Measurements from ENCODE around the gene PLEKHH2. TPM values are rescaled to one million over a fixed set of nuclear protein-coding genes. Genes with fewer than 3 reads are reported as not detected.

PLEKHH2 gene
- total RNA-seq, 1 donor from 2014 or later: 19.6 TPM

- Mint-ChIP-seq H3K27ac (ENCODE audit: unreplicated experiment) (no peak overlapping the region), H3K36me3 (ENCODE audit: unreplicated experiment) (peaks cover 20% of the 10 kb centered on the region), H3K9me3 (ENCODE audit: unreplicated experiment) (no peaks in the 10 kb centered on the region), H3K4me1 (ENCODE audit: unreplicated experiment) (peaks cover 19% of the 10 kb centered on the region), H3K27me3 (ENCODE audit: unreplicated experiment) (no peaks in the 10 kb centered on the region), H3K4me3 (ENCODE audit: unreplicated experiment) (no peak overlapping the region)
- TF ChIP-seq, protein P1, sequence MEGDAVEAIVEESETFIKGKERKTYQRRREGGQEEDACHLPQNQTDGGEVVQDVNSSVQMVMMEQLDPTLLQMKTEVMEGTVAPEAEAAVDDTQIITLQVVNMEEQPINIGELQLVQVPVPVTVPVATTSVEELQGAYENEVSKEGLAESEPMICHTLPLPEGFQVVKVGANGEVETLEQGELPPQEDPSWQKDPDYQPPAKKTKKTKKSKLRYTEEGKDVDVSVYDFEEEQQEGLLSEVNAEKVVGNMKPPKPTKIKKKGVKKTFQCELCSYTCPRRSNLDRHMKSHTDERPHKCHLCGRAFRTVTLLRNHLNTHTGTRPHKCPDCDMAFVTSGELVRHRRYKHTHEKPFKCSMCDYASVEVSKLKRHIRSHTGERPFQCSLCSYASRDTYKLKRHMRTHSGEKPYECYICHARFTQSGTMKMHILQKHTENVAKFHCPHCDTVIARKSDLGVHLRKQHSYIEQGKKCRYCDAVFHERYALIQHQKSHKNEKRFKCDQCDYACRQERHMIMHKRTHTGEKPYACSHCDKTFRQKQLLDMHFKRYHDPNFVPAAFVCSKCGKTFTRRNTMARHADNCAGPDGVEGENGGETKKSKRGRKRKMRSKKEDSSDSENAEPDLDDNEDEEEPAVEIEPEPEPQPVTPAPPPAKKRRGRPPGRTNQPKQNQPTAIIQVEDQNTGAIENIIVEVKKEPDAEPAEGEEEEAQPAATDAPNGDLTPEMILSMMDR (IDR thresholded peaks at IDR 0.05): no peak
- no peak for DNase-seq (ENCODE audit: extremely low spot score, unreplicated experiment)
These were observed 73.8 kb downstream of the PLEKHH2 start for GRCh38 chr2:43710866-43711265.

DNA sequence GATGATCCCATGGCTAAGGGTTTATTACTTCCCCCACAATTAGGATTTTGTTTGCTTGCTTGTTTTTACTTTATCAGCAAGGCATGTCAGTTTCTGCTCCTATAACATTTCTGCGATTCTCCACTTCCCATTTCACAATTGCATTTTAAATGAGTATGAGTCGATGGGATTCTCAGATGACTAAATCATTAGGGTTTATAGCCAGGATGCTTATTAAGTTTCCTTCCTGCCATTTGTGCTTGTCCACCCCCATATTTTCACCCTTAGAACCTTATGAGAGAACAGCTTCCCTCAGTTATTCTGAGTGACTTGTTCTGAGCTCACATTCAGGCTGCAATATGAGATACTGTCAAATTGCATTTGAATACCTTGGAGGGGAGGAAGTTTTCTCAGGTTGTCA lies 77.1 kb downstream of the PLEKHH2 start:
- Mint-ChIP-seq H3K4me1 (ENCODE audit: unreplicated experiment) (peaks cover 2% of the 10 kb centered on the region), H3K27ac (ENCODE audit: unreplicated experiment) (no peak overlapping the region), H3K9me3 (ENCODE audit: unreplicated experiment) (no peaks in the 10 kb centered on the region), H3K36me3 (ENCODE audit: unreplicated experiment) (peaks cover 23% of the 10 kb centered on the region), H3K4me3 (ENCODE audit: unreplicated experiment) (no peak overlapping the region), H3K27me3 (ENCODE audit: unreplicated experiment) (no peaks in the 10 kb centered on the region)
- no peak for DNase-seq (ENCODE audit: extremely low spot score, unreplicated experiment)
- TF ChIP-seq, protein P1 (IDR thresholded peaks at IDR 0.05): no peak

GRCh38 chr2:43715300-43716098 lies 78.4 kb downstream of the PLEKHH2 start:
- Mint-ChIP-seq H3K27ac (ENCODE audit: unreplicated experiment) (no peak overlapping the region), H3K27me3 (ENCODE audit: unreplicated experiment) (no peaks in the 10 kb centered on the region), H3K36me3 (ENCODE audit: unreplicated experiment) (peaks cover 22% of the 10 kb centered on the region), H3K4me3 (ENCODE audit: unreplicated experiment) (no peak overlapping the region), H3K9me3 (ENCODE audit: unreplicated experiment) (no peaks in the 10 kb centered on the region), H3K4me1 (ENCODE audit: unreplicated experiment) (peaks cover 2% of the 10 kb centered on the region)
- TF ChIP-seq, protein P1 (IDR thresholded peaks at IDR 0.05): no peak
- no peak for DNase-seq (ENCODE audit: extremely low spot score, unreplicated experiment)

DNA sequence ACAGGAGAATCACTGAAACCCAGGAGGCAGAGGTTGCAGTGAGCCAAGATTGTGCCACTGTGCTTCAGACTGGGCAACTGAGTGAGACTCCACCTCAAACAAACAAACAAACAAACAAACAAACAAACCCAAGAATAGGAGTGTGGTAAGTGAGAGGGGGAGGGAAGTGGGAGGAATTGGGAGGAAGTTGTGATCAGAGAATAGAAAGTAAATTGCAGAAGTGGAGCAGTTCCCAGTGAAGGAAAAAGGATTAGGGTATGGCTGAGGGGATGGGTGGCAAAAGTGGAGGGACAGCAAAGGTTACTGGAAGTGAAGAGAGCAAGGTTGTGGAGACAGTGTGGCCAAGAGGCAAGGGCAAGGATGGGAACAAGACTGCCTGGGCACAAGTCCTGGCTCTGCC lies 80.3 kb downstream of the PLEKHH2 start:
- Mint-ChIP-seq H3K36me3 (ENCODE audit: unreplicated experiment) (peaks cover 17% of the 10 kb centered on the region), H3K4me3 (ENCODE audit: unreplicated experiment) (no peak overlapping the region), H3K27ac (ENCODE audit: unreplicated experiment) (no peak overlapping the region), H3K4me1 (ENCODE audit: unreplicated experiment) (peaks cover 2% of the 10 kb centered on the region), H3K27me3 (ENCODE audit: unreplicated experiment) (no peaks in the 10 kb centered on the region), H3K9me3 (ENCODE audit: unreplicated experiment) (no peaks in the 10 kb centered on the region)
- TF ChIP-seq, protein P1 (IDR thresholded peaks at IDR 0.05): no peak
- DNase-seq (ENCODE audit: extremely low spot score, unreplicated experiment): no peak

- peaks cover 2% of the 10 kb centered on the region for H3K4me1 Mint-ChIP-seq (ENCODE audit: unreplicated experiment)
- TF ChIP-seq, protein P1 (IDR thresholded peaks at IDR 0.05): no peak
- H3K36me3 Mint-ChIP-seq (ENCODE audit: unreplicated experiment): peaks cover 12% of the 10 kb centered on the region
- H3K4me3 Mint-ChIP-seq (ENCODE audit: unreplicated experiment): no peak overlapping the region
- no peaks in the 10 kb centered on the region for H3K9me3 Mint-ChIP-seq (ENCODE audit: unreplicated experiment)
- no peak overlapping the region for H3K27ac Mint-ChIP-seq (ENCODE audit: unreplicated experiment)
- no peak for DNase-seq (ENCODE audit: extremely low spot score, unreplicated experiment)
- H3K27me3 Mint-ChIP-seq (ENCODE audit: unreplicated experiment): no peaks in the 10 kb centered on the region
These were observed 81.6 kb downstream of the PLEKHH2 start for GRCh38 chr2:43718530-43719124.

Measured in osteocyte (in vitro differentiated cells).